Esophagus squamous epithelium (tissue), 5 donors: ENCODE results near the gene MOB3A. TPM values are rescaled to one million over a fixed set of nuclear protein-coding genes. Genes with fewer than 3 reads are reported as not detected.
A peak's percentile ranks its signal among the peaks of the same experiment; 100 is the strongest.

Experiments
- DNase-seq: peaks from one replicate; lab custom pipeline; 2025; lab: John Stamatoyannopoulos, UW
- H3K27ac ChIP-seq, 4 donors: fragments of 200-600 bp; sonication (generic); one replicate each; pipeline ENCODE4 v1.5.1; 2016 to 2019; ENCODE audit warnings: mild to moderate bottlenecking in 1 of 4
- H3K27me3 ChIP-seq, 4 donors: fragments of 200-600 bp; sonication (generic); 1 replicate in 3 of 4; 2 replicates in 1 of 4; pipeline versions ENCODE4 v1.5.1 to v1.6.0; 2017 to 2021; ENCODE audit warnings: antibody characterized with exemption in 1 of 4
- H3K36me3 ChIP-seq, 3 donors: fragments of 200-600 bp; sonication (generic); one replicate each; pipeline ENCODE4 v1.5.1; 2016 to 2019
- H3K4me1 ChIP-seq, 3 donors: fragments of 200-600 bp; sonication (generic); one replicate each; pipeline ENCODE4 v1.5.1; 2017 to 2019
- H3K4me3 ChIP-seq, 4 donors: fragments of 200-600 bp; sonication (generic); 1 replicate in 3 of 4; 2 replicates in 1 of 4; pipeline ENCODE4 v1.5.1; 2016 to 2019; ENCODE audit warnings: mild to moderate bottlenecking in 2 of 4, moderate library complexity in 1 of 4
- H3K9me3 ChIP-seq, 3 donors: fragments of 200-600 bp; sonication (generic); one replicate each; pipeline ENCODE4 v1.5.1; 2016 to 2019
- POLR2A ChIP-seq, 4 donors: fragments of 450-650 bp; IDR thresholded peaks; one replicate each; pipeline ENCODE4 v1.6.1; 2017; ENCODE audit warnings: antibody characterized with exemption in 4 of 4, mild to moderate bottlenecking in 4 of 4, moderate library complexity in 3 of 4
- WGBS, 2 donors: methylation state at CpG; one replicate each; pipeline ENCODE4 v1.1.5; 2018; 5-methylcytosine and 5-hydroxymethylcytosine counted together
- intact Hi-C: fragments of 100-400 bp; cut with DNase I; formaldehyde crosslinking; loops from one replicate; pipeline ENCODE4 v1.15.0; 2022
- total RNA-seq, 4 donors: library from RNA; depleted of rRNA; stranded (reverse); fragments of >200 nt; gene quantifications; one replicate each; pipeline ENCODE4 v1.1.0, GENCODE V29; 2016
- TF ChIP-seq, protein P1 (sequence below), 6 experiments: fragments of 450-650 bp in 4 of 6; fragments of 200-600 bp in 2 of 6; sonication (generic) in 2 of 6; IDR thresholded peaks; one replicate each; pipeline ENCODE4 v1.5.1; 2016 to 2019; ENCODE audit warnings: antibody characterized with exemption in 6 of 6, mild to moderate bottlenecking in 4 of 6, moderate library complexity in 4 of 6
- donor health status: DM: yes; HTN: yes; CAD: no.

Gene MOB3A
- total RNA-seq, 4 donors from 2014 or later: 22.9 to 26.9 (median 23.6) TPM

DNA sequence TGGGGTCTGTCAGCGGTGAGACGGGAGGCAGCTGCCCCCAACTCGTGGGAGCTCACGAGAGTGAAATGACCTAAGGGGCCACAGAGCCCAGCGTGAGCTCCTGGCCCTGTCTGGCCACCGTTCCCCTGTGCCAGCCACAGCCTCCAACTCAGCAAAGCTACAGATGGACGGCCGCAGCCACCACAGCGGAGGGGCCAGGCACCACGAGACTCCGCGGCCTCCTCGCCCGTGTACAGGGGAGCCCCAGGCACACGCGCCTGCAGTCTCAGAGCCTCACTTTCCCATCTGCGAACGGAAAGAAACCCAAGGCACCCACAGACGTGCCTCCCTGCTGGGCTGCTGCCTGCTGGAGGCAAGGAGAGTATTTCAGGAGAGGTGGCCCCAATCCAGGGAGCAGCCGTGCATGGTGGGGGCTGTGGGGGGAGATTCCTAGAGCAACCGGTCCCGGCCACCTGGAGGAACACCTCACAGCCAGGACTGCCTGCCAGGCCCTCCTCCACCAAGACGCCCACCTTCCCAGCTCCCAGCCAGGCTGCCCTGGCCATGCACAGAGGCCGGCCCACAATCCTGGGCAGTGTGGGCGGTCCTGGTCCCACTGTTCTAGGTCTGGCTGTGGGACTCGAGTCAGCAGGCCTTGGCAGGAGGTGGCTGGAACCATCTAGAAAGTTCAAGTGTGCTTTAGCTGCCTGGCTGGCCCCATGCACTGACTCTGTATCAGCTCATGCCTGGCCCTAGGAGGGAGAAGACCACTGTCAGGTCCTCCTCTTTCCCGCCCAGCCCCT is 47.0 kb downstream of the MOB3A start:
- Histone ChIP-seq H3K9me3 (no peaks in the 10 kb centered on the region), H3K4me3 (peak overlapping the region; percentile 94 to 99 (median 98)), H3K27ac (peak overlapping the region; percentile 97 to 99 (median 99)), H3K27me3 (no peaks in the 10 kb centered on the region), H3K36me3 (peaks cover 19 to 54% (median 23%) of the 10 kb centered on the region in 3 donors), H3K4me1 (peaks cover 79 to 89% (median 82%) of the 10 kb centered on the region in 3 donors)
- TF ChIP-seq, protein P1, sequence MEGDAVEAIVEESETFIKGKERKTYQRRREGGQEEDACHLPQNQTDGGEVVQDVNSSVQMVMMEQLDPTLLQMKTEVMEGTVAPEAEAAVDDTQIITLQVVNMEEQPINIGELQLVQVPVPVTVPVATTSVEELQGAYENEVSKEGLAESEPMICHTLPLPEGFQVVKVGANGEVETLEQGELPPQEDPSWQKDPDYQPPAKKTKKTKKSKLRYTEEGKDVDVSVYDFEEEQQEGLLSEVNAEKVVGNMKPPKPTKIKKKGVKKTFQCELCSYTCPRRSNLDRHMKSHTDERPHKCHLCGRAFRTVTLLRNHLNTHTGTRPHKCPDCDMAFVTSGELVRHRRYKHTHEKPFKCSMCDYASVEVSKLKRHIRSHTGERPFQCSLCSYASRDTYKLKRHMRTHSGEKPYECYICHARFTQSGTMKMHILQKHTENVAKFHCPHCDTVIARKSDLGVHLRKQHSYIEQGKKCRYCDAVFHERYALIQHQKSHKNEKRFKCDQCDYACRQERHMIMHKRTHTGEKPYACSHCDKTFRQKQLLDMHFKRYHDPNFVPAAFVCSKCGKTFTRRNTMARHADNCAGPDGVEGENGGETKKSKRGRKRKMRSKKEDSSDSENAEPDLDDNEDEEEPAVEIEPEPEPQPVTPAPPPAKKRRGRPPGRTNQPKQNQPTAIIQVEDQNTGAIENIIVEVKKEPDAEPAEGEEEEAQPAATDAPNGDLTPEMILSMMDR (IDR thresholded peaks at IDR 0.05): no peak
- no peak for TF ChIP-seq POLR2A (IDR thresholded peaks at IDR 0.05)
- no peak for DNase-seq
- WGBS, 2 donors: 24% methylated on average over 7 of the region's 27 CpGs; no CpG with 5 or more reads in 1 of the 2 donors
- intact Hi-C loops: no loop called here

GRCh38 chr19:2048104-2048958 is 47.8 kb downstream of the MOB3A start:
- H3K4me1 ChIP-seq: peaks cover 77 to 89% (median 81%) of the 10 kb centered on the region in 3 donors
- no peaks in the 10 kb centered on the region for H3K9me3 ChIP-seq
- intact Hi-C loops: no loop called here
- H3K4me3 ChIP-seq: peak overlapping the region; percentile 94 to 99 (median 98)
- peaks cover 21 to 60% (median 25%) of the 10 kb centered on the region in 3 donors for H3K36me3 ChIP-seq
- H3K27ac ChIP-seq: peak overlapping the region; percentile 97 to 99 (median 99)
- H3K27me3 ChIP-seq: no peaks in the 10 kb centered on the region
- TF ChIP-seq POLR2A (IDR thresholded peaks at IDR 0.05): no peak
- TF ChIP-seq, protein P1 (IDR thresholded peaks at IDR 0.05): no peak
- no CpG with 5 or more reads among the region's 17 CpGs for WGBS, 2 donors
- DNase-seq: no peak

GRCh38 chr19:2047449-2048103 is 48.5 kb downstream of the MOB3A start:
- intact Hi-C loops: no loop called here
- peaks cover 81 to 89% (median 83%) of the 10 kb centered on the region in 3 donors for H3K4me1 ChIP-seq
- peak overlapping the region; percentile 94 to 99 (median 98) for H3K4me3 ChIP-seq
- H3K27ac ChIP-seq: peak overlapping the region; percentile 97 to 99 (median 99)
- no peak for DNase-seq
- no peak for TF ChIP-seq POLR2A (IDR thresholded peaks at IDR 0.05)
- TF ChIP-seq, protein P1 (IDR thresholded peaks at IDR 0.05): no peak
- 32 to 54% methylated on average over 8 to 9 of the region's 22 CpGs for WGBS, 2 donors
- H3K9me3 ChIP-seq: no peaks in the 10 kb centered on the region
- H3K27me3 ChIP-seq: no peaks in the 10 kb centered on the region
- H3K36me3 ChIP-seq: peaks cover 21 to 68% (median 31%) of the 10 kb centered on the region in 3 donors

- Histone ChIP-seq H3K36me3 (peaks cover 21 to 71% (median 35%) of the 10 kb centered on the region in 3 donors), H3K27ac (peak overlapping the region; percentile 97 to 99 (median 99)), H3K4me3 (peak overlapping the region in 3 of 4 donors; percentile 94 to 99 (median 97)), H3K9me3 (no peaks in the 10 kb centered on the region), H3K27me3 (no peaks in the 10 kb centered on the region), H3K4me1 (peaks cover 81 to 89% (median 81%) of the 10 kb centered on the region in 3 donors)
- no peak for DNase-seq
- WGBS, 2 donors: no CpG with 5 or more reads among the region's 6 CpGs
- no peak for TF ChIP-seq POLR2A (IDR thresholded peaks at IDR 0.05)
- TF ChIP-seq, protein P1 (IDR thresholded peaks at IDR 0.05): no peak
- intact Hi-C loops: no loop called here
Observed at GRCh38 chr19:2047076-2047448, 49.1 kb downstream of the MOB3A start.
